IMR-90 (cell line): ENCODE measurements around the gene NFIX. TPM values are rescaled to one million over a fixed set of nuclear protein-coding genes. Genes with fewer than 3 reads are reported as not detected.

ENCODE experiments used
- ATAC-seq: fragments of 200-7000 bp; cut with Tn5 transposase; 2 replicates; pipeline ENCODE4 v1.9.1; 2020; ENCODE audit warnings: low read depth, mild to moderate bottlenecking, moderate library complexity
- BruUV-seq: library from RNA; stranded (reverse); fragments of 400-500 nt; replicated peaks from 2 replicates; lab custom pipeline; 2021; lab: Mats Ljungman, UMichigan
- CTCF ChIA-PET: fragments of 300-600 bp; formaldehyde crosslinking; extraction: SDS; loops from one replicate; lab custom pipeline; 2021; ENCODE audit warnings: antibody characterized with exemption; lab: Yijun Ruan, JAX
- POLR2A ChIA-PET: fragments of 300-600 bp; sonication (Branson Sonifier 250); formaldehyde crosslinking; loops from one replicate; lab custom pipeline; 2022; ENCODE audit warnings: antibody characterized with exemption; ENCODE audit not compliant: unreplicated experiment; lab: Charles Lee
- DNase-seq: peaks from one replicate; pipeline ENCODE4 v3.0.0; 2013
- H2AFZ ChIP-seq: replicated peaks from 2 replicates; pipeline ENCODE3; 2013; ENCODE audit warnings: low read length, mild to moderate bottlenecking; ENCODE audit not compliant: poor library complexity
- H2AK5ac ChIP-seq: 2 replicates; pipeline ENCODE4 v1.6.1; 2013; ENCODE audit warnings: low read depth, low read length, inconsistent platforms
- H2AK9ac ChIP-seq: replicated peaks from 2 replicates; pipeline ENCODE3; 2013; ENCODE audit warnings: mild to moderate bottlenecking, low read depth, low read length, moderate library complexity; ENCODE audit not compliant: poor library complexity
- H2BK120ac ChIP-seq: 2 replicates; pipeline ENCODE4 v1.6.1; 2013; ENCODE audit warnings: low read depth, low read length, inconsistent platforms
- H2BK15ac ChIP-seq: 3 replicates; pipeline ENCODE4 v1.6.1; 2013; ENCODE audit warnings: low read depth, low read length, inconsistent platforms
- H2BK20ac ChIP-seq: 2 replicates; pipeline ENCODE4 v1.6.1; 2013; ENCODE audit warnings: low read depth, mild to moderate bottlenecking, inconsistent platforms, low read length, moderate library complexity
- H2BK5ac ChIP-seq: 2 replicates; pipeline ENCODE4 v1.6.1; 2013; ENCODE audit warnings: mild to moderate bottlenecking, low read depth, low read length, inconsistent platforms; ENCODE audit not compliant: poor library complexity, severe bottlenecking
- H3K14ac ChIP-seq: replicated peaks from 2 replicates; pipeline ENCODE4 v1.6.1; 2013; ENCODE audit warnings: low read depth, low read length, inconsistent platforms
- H3K18ac ChIP-seq: 2 replicates; pipeline ENCODE4 v1.6.1; 2013; ENCODE audit warnings: low read depth, low read length, control low read depth
- H3K23ac ChIP-seq: 2 replicates; pipeline ENCODE4 v1.6.1; 2013; ENCODE audit warnings: low read depth, low read length, inconsistent platforms
- H3K27ac ChIP-seq: 2 replicates; pipeline ENCODE4 v1.5.1; 2013; ENCODE audit warnings: mild to moderate bottlenecking, control low read depth, low read length; ENCODE audit not compliant: insufficient read depth
- H3K27me3 ChIP-seq: 2 replicates; pipeline ENCODE4 v1.6.1; 2013; ENCODE audit warnings: low read length; ENCODE audit not compliant: control insufficient read depth, insufficient read depth
- H3K36me3 ChIP-seq: 2 replicates; pipeline ENCODE4 v1.6.1; 2013; ENCODE audit warnings: low read length, mixed read lengths; ENCODE audit not compliant: control insufficient read depth, insufficient read depth
- H3K4ac ChIP-seq: 2 replicates; pipeline ENCODE4 v1.6.1; 2013; ENCODE audit warnings: low read depth, low read length, inconsistent platforms
- H3K4me1 ChIP-seq: 2 replicates; pipeline ENCODE4 v1.6.1; 2013; ENCODE audit warnings: low read length, mixed read lengths; ENCODE audit not compliant: control insufficient read depth, insufficient read depth
- H3K4me2 ChIP-seq: 2 replicates; pipeline ENCODE4 v1.6.1; 2013; ENCODE audit warnings: low read depth, mild to moderate bottlenecking, control low read depth, low read length, moderate library complexity
- H3K4me3 ChIP-seq: 2 replicates; pipeline ENCODE4 v1.5.1; 2013; ENCODE audit warnings: low read depth, mild to moderate bottlenecking, control low read depth, low read length, moderate library complexity; ENCODE audit not compliant: insufficient read depth
- H3K56ac ChIP-seq: 2 replicates; pipeline ENCODE4 v1.6.1; 2013; ENCODE audit warnings: low read length, inconsistent platforms; ENCODE audit not compliant: insufficient read depth; ENCODE audit errors: extremely low read depth
- H3K79me1 ChIP-seq, 2 experiments: 2 replicates each; pipeline ENCODE4 v1.6.1; 2013; ENCODE audit warnings: low read length in 2 of 2, inconsistent platforms in 1 of 2, low read depth in 1 of 2
- H3K9ac ChIP-seq: 2 replicates; pipeline ENCODE4 v1.6.1; 2013; ENCODE audit warnings: low read depth, low read length, control low read depth
- H3K9me1 ChIP-seq: 2 replicates; pipeline ENCODE4 v1.6.1; 2013; ENCODE audit warnings: low read length, inconsistent platforms; ENCODE audit not compliant: insufficient read depth
- H3K9me3 ChIP-seq: 2 replicates; pipeline ENCODE4 v1.6.1; 2013; ENCODE audit warnings: low read length; ENCODE audit not compliant: control insufficient read depth, insufficient read depth
- H4K20me1 ChIP-seq: 2 replicates; pipeline ENCODE4 v1.6.1; 2013; ENCODE audit warnings: low read length, inconsistent platforms; ENCODE audit not compliant: insufficient read depth
- H4K5ac ChIP-seq: 2 replicates; pipeline ENCODE4 v1.6.1; 2013; ENCODE audit warnings: mild to moderate bottlenecking, low read depth, low read length, control low read depth
- H4K8ac ChIP-seq, 2 experiments: 2 replicates each; pipeline ENCODE4 v1.6.1; 2013; ENCODE audit warnings: low read depth in 2 of 2, low read length in 2 of 2, control low read depth in 1 of 2, inconsistent platforms in 1 of 2
- H4K91ac ChIP-seq: 2 replicates; pipeline ENCODE4 v1.6.1; 2013; ENCODE audit warnings: low read depth, low read length, inconsistent platforms; ENCODE audit not compliant: insufficient read depth
- BHLHE40 ChIP-seq: fragments of 150-350 bp; IDR thresholded peaks from 2 replicates; pipeline ENCODE4 v1.6.1; 2016; ENCODE audit warnings: mild to moderate bottlenecking, low read depth, low read length
- CEBPB ChIP-seq: IDR thresholded peaks from 2 replicates; pipeline ENCODE4 v1.6.1; 2012; ENCODE audit warnings: low read depth, low read length, improper control_type of control experiment
- CHD1 ChIP-seq: IDR thresholded peaks from 2 replicates; pipeline ENCODE4 v1.6.1; 2012; ENCODE audit warnings: low read depth, low read length, improper control_type of control experiment
- FOS ChIP-seq: fragments of 150-350 bp; IDR thresholded peaks from 2 replicates; pipeline ENCODE4 v1.6.1; 2016; ENCODE audit warnings: low read depth, low read length
- MAFK ChIP-seq: IDR thresholded peaks from 2 replicates; pipeline ENCODE4 v1.6.1; 2012; ENCODE audit warnings: low read depth, low read length, improper control_type of control experiment
- MAZ ChIP-seq: IDR thresholded peaks from 2 replicates; pipeline ENCODE4 v1.6.1; 2012; ENCODE audit warnings: low read depth, mild to moderate bottlenecking, low read length, improper control_type of control experiment, moderate library complexity, borderline replicate concordance
- MXI1 ChIP-seq: IDR thresholded peaks from 2 replicates; pipeline ENCODE4 v1.6.1; 2012; ENCODE audit warnings: low read depth, mild to moderate bottlenecking, low read length, moderate library complexity, borderline replicate concordance
- NFE2L2 ChIP-seq: fragments of 150-350 bp; IDR thresholded peaks from 2 replicates; pipeline ENCODE4 v1.6.1; 2016; ENCODE audit warnings: low read depth, mild to moderate bottlenecking, low read length
- POLR2A ChIP-seq: IDR thresholded peaks from 2 replicates; pipeline ENCODE4 v1.6.1; 2012; ENCODE audit warnings: mild to moderate bottlenecking, low read depth, low read length
- RAD21 ChIP-seq: IDR thresholded peaks from 2 replicates; pipeline ENCODE4 v1.6.1; 2012; ENCODE audit warnings: low read length, improper control_type of control experiment
- RFX5 ChIP-seq: IDR thresholded peaks from 2 replicates; pipeline ENCODE4 v1.8.0; 2012; ENCODE audit warnings: low read depth, mild to moderate bottlenecking, low read length, moderate library complexity
- SMC3 ChIP-seq: fragments of 150-350 bp; IDR thresholded peaks from 2 replicates; pipeline ENCODE4 v1.6.1; 2016; ENCODE audit warnings: low read depth, mild to moderate bottlenecking, antibody characterized with exemption, low read length, moderate library complexity
- WGBS, 2 experiments: methylation state at CpG; one replicate each; pipeline versions ENCODE4 v1.1.5 to v1.1.7; 2013; ENCODE audit warnings: missing lambda C conversion rate in 2 of 2; ENCODE audit not compliant: insufficient read length in 1 of 2; ENCODE audit errors: extremely low coverage in 2 of 2; 5-methylcytosine and 5-hydroxymethylcytosine counted together
- dilution Hi-C: fragments of 300-500 bp; cut with HindIII; formaldehyde crosslinking; loops from one replicate; pipeline ENCODE4 v1.14.3; 2018; ENCODE audit warnings: low sequenced_read_pairs; ENCODE audit not compliant: unreplicated experiment
- in situ Hi-C: fragments of 300-500 bp; cut with MboI; formaldehyde crosslinking; loops from 3 replicates; pipeline ENCODE4 v1.14.3; 2019; ENCODE audit warnings: low sequenced_read_pairs, inconsistent platforms, mixed read lengths
- intact Hi-C: fragments of 100-400 bp; cut with micrococcal nuclease; formaldehyde crosslinking; loops from 2 replicates; pipeline ENCODE4 v1.10.0; 2022
- polyA plus RNA-seq, 3 experiments: library from polyadenylated mRNA; depleted of rRNA; stranded (reverse); fragments of >200 nt; gene quantifications; 2 replicates each; pipeline ENCODE4 v1.2.3, GENCODE V29; 2012; ENCODE audit warnings: low replicate concordance in 1 of 3
- total RNA-seq: library from RNA; depleted of rRNA; stranded (reverse); fragments of >200 nt; gene quantifications from 2 replicates; pipeline ENCODE4 v1.2.3, GENCODE V29; 2012
- TF ChIP-seq, protein P1 (sequence below): conservative IDR thresholded peaks from 2 replicates; pipeline ENCODE4 v1.5.1; 2012; ENCODE audit warnings: mild to moderate bottlenecking, low read depth, low read length, improper control_type of control experiment
- TF ChIP-seq, protein P2 (sequence below): fragments of 150-350 bp; IDR thresholded peaks from 2 replicates; pipeline ENCODE4 v1.6.1; 2017; ENCODE audit warnings: mild to moderate bottlenecking, antibody characterized with exemption, low read length, low read depth
- TF ChIP-seq, protein P3 (sequence below): fragments of 150-350 bp; IDR thresholded peaks from 2 replicates; pipeline ENCODE4 v1.6.1; 2016; ENCODE audit warnings: low read depth, mild to moderate bottlenecking, low read length, moderate library complexity, borderline replicate concordance

The NFIX gene
- total and polyA plus RNA-seq, 2 of the 4 experiments (the other 2 are of a cell fraction): 10.2 to 47.7 TPM

- TF ChIP-seq NFE2L2: no peak
- TF ChIP-seq MAFK: no peak
- no peak for TF ChIP-seq CEBPB
- TF ChIP-seq, protein P1, sequence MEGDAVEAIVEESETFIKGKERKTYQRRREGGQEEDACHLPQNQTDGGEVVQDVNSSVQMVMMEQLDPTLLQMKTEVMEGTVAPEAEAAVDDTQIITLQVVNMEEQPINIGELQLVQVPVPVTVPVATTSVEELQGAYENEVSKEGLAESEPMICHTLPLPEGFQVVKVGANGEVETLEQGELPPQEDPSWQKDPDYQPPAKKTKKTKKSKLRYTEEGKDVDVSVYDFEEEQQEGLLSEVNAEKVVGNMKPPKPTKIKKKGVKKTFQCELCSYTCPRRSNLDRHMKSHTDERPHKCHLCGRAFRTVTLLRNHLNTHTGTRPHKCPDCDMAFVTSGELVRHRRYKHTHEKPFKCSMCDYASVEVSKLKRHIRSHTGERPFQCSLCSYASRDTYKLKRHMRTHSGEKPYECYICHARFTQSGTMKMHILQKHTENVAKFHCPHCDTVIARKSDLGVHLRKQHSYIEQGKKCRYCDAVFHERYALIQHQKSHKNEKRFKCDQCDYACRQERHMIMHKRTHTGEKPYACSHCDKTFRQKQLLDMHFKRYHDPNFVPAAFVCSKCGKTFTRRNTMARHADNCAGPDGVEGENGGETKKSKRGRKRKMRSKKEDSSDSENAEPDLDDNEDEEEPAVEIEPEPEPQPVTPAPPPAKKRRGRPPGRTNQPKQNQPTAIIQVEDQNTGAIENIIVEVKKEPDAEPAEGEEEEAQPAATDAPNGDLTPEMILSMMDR: no peak
- TF ChIP-seq SMC3: no peak
- TF ChIP-seq FOS: no peak
- TF ChIP-seq CHD1: no peak
- TF ChIP-seq, protein P2, sequence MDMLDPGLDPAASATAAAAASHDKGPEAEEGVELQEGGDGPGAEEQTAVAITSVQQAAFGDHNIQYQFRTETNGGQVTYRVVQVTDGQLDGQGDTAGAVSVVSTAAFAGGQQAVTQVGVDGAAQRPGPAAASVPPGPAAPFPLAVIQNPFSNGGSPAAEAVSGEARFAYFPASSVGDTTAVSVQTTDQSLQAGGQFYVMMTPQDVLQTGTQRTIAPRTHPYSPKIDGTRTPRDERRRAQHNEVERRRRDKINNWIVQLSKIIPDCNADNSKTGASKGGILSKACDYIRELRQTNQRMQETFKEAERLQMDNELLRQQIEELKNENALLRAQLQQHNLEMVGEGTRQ: no peak
- TF ChIP-seq, protein P3, sequence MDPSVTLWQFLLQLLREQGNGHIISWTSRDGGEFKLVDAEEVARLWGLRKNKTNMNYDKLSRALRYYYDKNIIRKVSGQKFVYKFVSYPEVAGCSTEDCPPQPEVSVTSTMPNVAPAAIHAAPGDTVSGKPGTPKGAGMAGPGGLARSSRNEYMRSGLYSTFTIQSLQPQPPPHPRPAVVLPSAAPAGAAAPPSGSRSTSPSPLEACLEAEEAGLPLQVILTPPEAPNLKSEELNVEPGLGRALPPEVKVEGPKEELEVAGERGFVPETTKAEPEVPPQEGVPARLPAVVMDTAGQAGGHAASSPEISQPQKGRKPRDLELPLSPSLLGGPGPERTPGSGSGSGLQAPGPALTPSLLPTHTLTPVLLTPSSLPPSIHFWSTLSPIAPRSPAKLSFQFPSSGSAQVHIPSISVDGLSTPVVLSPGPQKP: no peak
- no peak for TF ChIP-seq MXI1
- no peak for TF ChIP-seq MAZ
- no peak for TF ChIP-seq RFX5
- no peak for TF ChIP-seq RAD21
- TF ChIP-seq POLR2A: no peak
- no peak for TF ChIP-seq BHLHE40
- CTCF ChIA-PET: no interaction called here
- no peak overlapping the region for H4K8ac ChIP-seq
- ATAC-seq: no peak
- H3K9me3 ChIP-seq: no peaks in the 10 kb centered on the region
- no peak overlapping the region for H3K14ac ChIP-seq
- H3K27me3 ChIP-seq: no peaks in the 10 kb centered on the region
- H3K4ac ChIP-seq: no peak overlapping the region
- no peak overlapping the region for H2AFZ ChIP-seq
- no peak overlapping the region for H4K5ac ChIP-seq
- H2AK5ac ChIP-seq: peak overlapping the region; percentile 59; the same call in 1 of the 2 replicates
- peaks cover 0 to 17% of the 10 kb centered on the region in 2 experiments; a peak in 1 of 4 replicates for H3K79me1 ChIP-seq
- H2BK120ac ChIP-seq: no peak overlapping the region
- H3K18ac ChIP-seq: no peak overlapping the region
- no peaks in the 10 kb centered on the region; the same call in 1 of the 2 replicates for H4K20me1 ChIP-seq
- H3K4me2 ChIP-seq: no peak overlapping the region
- no peak overlapping the region for H2AK9ac ChIP-seq
- POLR2A ChIA-PET: no interaction called here
- no peak for DNase-seq
- H3K4me3 ChIP-seq: no peak overlapping the region
- H2BK5ac ChIP-seq: no peak overlapping the region
- H3K36me3 ChIP-seq: peaks cover 16% of the 10 kb centered on the region
- H3K9ac ChIP-seq: no peak overlapping the region
- no peak overlapping the region for H3K23ac ChIP-seq
- in situ Hi-C loops: no loop called here
- no peak overlapping the region for H2BK20ac ChIP-seq
- BruUV-seq: no TSS peak
- H3K4me1 ChIP-seq: peaks cover 10% of the 10 kb centered on the region
- H2BK15ac ChIP-seq: no peak overlapping the region
- dilution Hi-C loops: no loop called here
- no peak overlapping the region for H4K91ac ChIP-seq
- no peak overlapping the region for H3K27ac ChIP-seq
- H3K56ac ChIP-seq: no peak overlapping the region
- H3K9me1 ChIP-seq: 0 out of 2 replicates have a peak, but pooled peaks cover 4% of the 10 kb centered on the region
- WGBS, 2 experiments: 100% methylated on average over 1 of the region's 13 CpGs; no CpG with 5 or more reads in 1 of the 2 experiments
- intact Hi-C loops: no loop called here
These were observed 108.5 kb downstream of the NFIX start for GRCh38 chr19:13103581-13104359.
